PFSK-1 (cell line): ENCODE measurements around the gene NTM.

ENCODE experiments used
- FOXP2 ChIP-seq: optimal IDR thresholded peaks from 2 replicates; pipeline ENCODE3; 2011; ENCODE audit warnings: borderline replicate concordance, control low read depth, inconsistent platforms; ENCODE audit not compliant: insufficient read depth; ENCODE audit errors: extremely low read length, extremely low read depth
- POLR2AphosphoS5 ChIP-seq: IDR thresholded peaks from 2 replicates; pipeline ENCODE4 v1.6.1; 2012; ENCODE audit warnings: low read depth, mild to moderate bottlenecking, control low read depth, low read length, moderate library complexity
- SIN3A ChIP-seq: IDR thresholded peaks from 2 replicates; pipeline ENCODE4 v1.6.1; 2012; ENCODE audit warnings: mild to moderate bottlenecking, low read length, moderate library complexity, borderline replicate concordance; ENCODE audit not compliant: insufficient read depth
- TAF1 ChIP-seq: IDR thresholded peaks from 2 replicates; pipeline ENCODE4 v1.6.1; 2012; ENCODE audit warnings: low read length, control low read depth, borderline replicate concordance; ENCODE audit not compliant: insufficient read depth

DNA sequence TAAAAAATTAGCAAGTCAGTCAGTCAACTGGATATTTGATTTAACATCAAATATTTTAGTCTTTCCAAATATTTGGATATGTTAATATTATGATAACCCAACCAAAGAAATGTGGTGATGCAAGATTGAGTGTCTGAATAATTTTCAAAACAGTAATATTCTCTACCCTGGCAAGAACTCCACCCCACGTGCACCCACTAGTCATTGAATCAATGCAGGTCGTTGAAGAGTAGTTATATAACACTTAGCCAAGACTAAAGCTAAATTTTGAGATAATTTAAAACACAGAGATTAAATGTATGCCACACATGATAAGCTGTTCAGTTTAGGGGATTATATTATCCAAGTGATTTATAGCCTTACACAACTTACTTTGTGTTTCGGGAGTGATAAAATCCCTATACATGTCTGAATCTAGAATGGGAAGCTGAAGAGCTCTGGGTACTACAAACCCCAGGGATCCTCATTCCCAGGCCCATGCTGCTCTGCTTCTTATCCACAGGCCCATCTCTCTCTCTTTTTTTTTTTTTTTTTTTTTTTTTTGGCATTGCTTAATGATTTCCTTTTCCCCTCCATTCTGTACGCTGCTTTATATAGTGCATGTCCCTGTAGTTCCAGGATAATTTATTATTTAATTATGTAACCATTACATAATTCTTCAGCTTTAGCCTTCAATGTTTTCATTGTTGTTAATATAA is 392.9 kb downstream of the NTM start:
- TF ChIP-seq POLR2AphosphoS5 (no peak), SIN3A (no peak), FOXP2 (no peak), TAF1 (no peak)
